SH-SY5Y (cell line): ENCODE data around the gene UNC119.

Experiments used
- GATA2 ChIP-seq: IDR thresholded peaks from 2 replicates; pipeline ENCODE4 v1.6.1; 2011; ENCODE audit warnings: mild to moderate bottlenecking, low read depth, low read length
- GATA3 ChIP-seq: IDR thresholded peaks from 2 replicates; pipeline ENCODE4 v1.6.1; 2011; ENCODE audit warnings: low read depth, mild to moderate bottlenecking, low read length, moderate library complexity

DNA sequence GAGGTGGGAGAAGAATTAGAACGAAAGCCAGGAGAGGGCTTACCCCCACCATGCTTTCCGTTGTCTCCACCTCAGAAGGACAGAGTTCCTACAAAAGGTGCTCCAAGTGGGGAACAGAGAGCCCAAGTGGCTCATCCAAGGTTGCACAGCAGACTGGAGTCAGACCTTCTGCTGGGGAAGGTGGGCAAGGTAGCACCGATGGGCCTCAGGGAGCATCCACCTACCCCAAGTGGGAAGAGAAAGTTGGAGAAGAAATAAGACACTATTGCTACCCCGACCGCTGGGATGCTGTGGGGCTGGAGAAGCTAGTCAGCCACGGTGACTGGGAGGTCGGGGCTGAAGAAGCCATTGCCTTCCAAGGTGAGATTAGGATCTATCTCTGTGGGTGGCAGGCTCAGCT is 21.5 kb downstream of the UNC119 start:
- TF ChIP-seq GATA2 (no peak), GATA3 (no peak)
